SK-N-SH (cell line): Measurements from ENCODE around the gene SH3BP5L. TPM values are rescaled to one million over a fixed set of nuclear protein-coding genes. Genes with fewer than 3 reads are reported as not detected.

ENCODE experiments used
- CTCF ChIA-PET: fragments of 300-600, 350-600 bp; formaldehyde crosslinking; extraction: SDS; loops from one replicate; lab custom pipeline; 2021; lab: Yijun Ruan, JAX
- POLR2A ChIA-PET: fragments of 350-600 bp; sonication (Branson Sonifier 250); formaldehyde crosslinking; extraction: SDS; loops from one replicate; lab custom pipeline; 2020; ENCODE audit warnings: antibody characterized with exemption, inconsistent platforms; lab: Yijun Ruan, JAX
- DNase-seq: peaks from one replicate; pipeline ENCODE4 v3.0.0; 2012
- H2AFZ ChIP-seq: fragments of 200-600 bp; sonication (generic); 2 replicates; pipeline ENCODE4 v1.8.1; 2016; ENCODE audit warnings: antibody characterized with exemption, mild to moderate bottlenecking, low read depth
- H3F3A ChIP-seq: fragments of 200-600 bp; sonication (generic); replicated peaks from 2 replicates; pipeline ENCODE3; 2016; ENCODE audit warnings: antibody characterized with exemption, mild to moderate bottlenecking; ENCODE audit not compliant: insufficient read depth
- H3K27ac ChIP-seq, 2 experiments: fragments of 200-500 bp in 1 of 2; fragments of 200-600 bp in 1 of 2; sonication (Bioruptor generic) in 1 of 2; sonication (generic), shearing (Covaris generic) in 1 of 2; 2 replicates each; pipeline versions ENCODE4 v1.5.1 to v1.6.1; 2014 to 2016; ENCODE audit warnings: low read depth in 2 of 2, inconsistent platforms in 1 of 2, low read length in 1 of 2, mild to moderate bottlenecking in 1 of 2, mixed read lengths in 1 of 2
- H3K27me3 ChIP-seq: fragments of 200-600 bp; sonication (generic), shearing (Covaris generic); 2 replicates; pipeline ENCODE4 v1.6.1; 2016; ENCODE audit warnings: mixed run types; ENCODE audit not compliant: insufficient read depth
- H3K36me3 ChIP-seq, 2 experiments: fragments of 200-500 bp in 1 of 2; fragments of 200-600 bp in 1 of 2; sonication (Bioruptor generic) in 1 of 2; sonication (generic) in 1 of 2; replicated peaks in 1 of 2; 2 replicates each; pipeline versions ENCODE3 to v1.5.1; 2014 to 2016; ENCODE audit warnings: low read length in 1 of 2, mild to moderate bottlenecking in 1 of 2; ENCODE audit not compliant: insufficient read depth in 2 of 2, control insufficient read depth in 1 of 2
- H3K4me1 ChIP-seq, 2 experiments: fragments of 200-500 bp in 1 of 2; fragments of 200-600 bp in 1 of 2; sonication (Bioruptor generic) in 1 of 2; sonication (generic), shearing (Covaris generic) in 1 of 2; 2 replicates each; pipeline versions ENCODE4 v1.5.1 to v1.6.1; 2014 to 2016; ENCODE audit warnings: low read depth in 1 of 2, low read length in 1 of 2, mixed run types in 1 of 2; ENCODE audit not compliant: insufficient read depth in 2 of 2, control insufficient read depth in 1 of 2
- H3K4me2 ChIP-seq: fragments of 200-600 bp; sonication (generic), shearing (Covaris generic); 2 replicates; pipeline ENCODE4 v1.6.1; 2017; ENCODE audit warnings: mixed run types
- H3K4me3 ChIP-seq, 2 experiments: fragments of 200-500 bp in 1 of 2; fragments of 200-600 bp in 1 of 2; sonication (Bioruptor generic) in 1 of 2; sonication (generic), shearing (Covaris generic) in 1 of 2; 2 replicates each; pipeline versions ENCODE4 v1.5.1 to v1.8.1; 2014 to 2016; ENCODE audit warnings: low read depth in 2 of 2, inconsistent platforms in 1 of 2, low read length in 1 of 2, mild to moderate bottlenecking in 1 of 2, mixed read lengths in 1 of 2, moderate library complexity in 1 of 2
- H3K79me2 ChIP-seq: fragments of 200-600 bp; sonication (generic); 2 replicates; pipeline ENCODE4 v1.8.1; 2017; ENCODE audit warnings: mild to moderate bottlenecking; ENCODE audit not compliant: insufficient read depth
- H3K9ac ChIP-seq: fragments of 200-600 bp; sonication (generic); 2 replicates; pipeline ENCODE4 v1.6.1; 2017; ENCODE audit warnings: mixed run types
- H3K9me2 ChIP-seq: fragments of 200-600 bp; sonication (generic); 2 replicates; pipeline ENCODE4 v1.6.1; 2017; ENCODE audit warnings: mixed run types
- H3K9me3 ChIP-seq: fragments of 200-600 bp; sonication (generic); 2 replicates; pipeline ENCODE4 v1.6.1; 2017; ENCODE audit warnings: mixed run types, mild to moderate bottlenecking, moderate library complexity
- H4K20me1 ChIP-seq: fragments of 200-600 bp; sonication (generic); 2 replicates; pipeline ENCODE4 v1.6.1; 2017; ENCODE audit warnings: mild to moderate bottlenecking, mixed run types; ENCODE audit not compliant: insufficient read depth
- ELF1 ChIP-seq: IDR thresholded peaks from 2 replicates; pipeline ENCODE4 v1.4.0; 2012
- FOXJ3 ChIP-seq: sonication (generic); formaldehyde crosslinking; IDR thresholded peaks from 2 replicates; pipeline ENCODE4 v1.5.1; 2020; ENCODE audit warnings: mild to moderate bottlenecking, missing genetic modification reagents
- GABPA ChIP-seq: IDR thresholded peaks from 2 replicates; pipeline ENCODE4 v1.4.0; 2012; ENCODE audit warnings: low read depth, mild to moderate bottlenecking
- GATA2 ChIP-seq: sonication (generic); formaldehyde crosslinking; IDR thresholded peaks from 2 replicates; pipeline ENCODE4 v1.5.0; 2020; ENCODE audit warnings: mild to moderate bottlenecking, missing genetic modification reagents
- IRF3 ChIP-seq: fragments of 150-350 bp; IDR thresholded peaks from 2 replicates; pipeline ENCODE4 v1.6.1; 2016; ENCODE audit warnings: mild to moderate bottlenecking, low read depth, low read length
- JUND ChIP-seq: IDR thresholded peaks from 2 replicates; pipeline ENCODE4 v1.4.0; 2012
- MXI1 ChIP-seq: IDR thresholded peaks from 2 replicates; pipeline ENCODE4 v1.6.1; 2012; ENCODE audit warnings: mild to moderate bottlenecking, low read depth, low read length, improper control_type of control experiment
- NRF1 ChIP-seq: IDR thresholded peaks from 2 replicates; pipeline ENCODE4 v1.6.1; 2012; ENCODE audit warnings: low read depth, mild to moderate bottlenecking, low read length
- PBX3 ChIP-seq: IDR thresholded peaks from 2 replicates; pipeline ENCODE4; 2012
- TEAD4 ChIP-seq: IDR thresholded peaks from 2 replicates; pipeline ENCODE4 v1.4.0; 2012; ENCODE audit warnings: mild to moderate bottlenecking, borderline replicate concordance; ENCODE audit not compliant: insufficient read depth
- ZBTB33 ChIP-seq: IDR thresholded peaks from 2 replicates; pipeline ENCODE4 v1.4.0; 2012; ENCODE audit warnings: low read depth, borderline replicate concordance
- WGBS: methylation state at CpG from one replicate; pipeline ENCODE4 v1.1.6; 2017; ENCODE audit warnings: low lambda C conversion rate; 5-methylcytosine and 5-hydroxymethylcytosine counted together
- polyA plus RNA-seq, 3 experiments: library from polyadenylated mRNA; depleted of rRNA; stranded (reverse); fragments of >200 nt; gene quantifications; 2 replicates each; pipeline ENCODE4 v1.2.3, GENCODE V29; 2012

Gene SH3BP5L
- polyA plus RNA-seq, 1 of the 3 experiments (the other 2 are of a cell fraction): 32.1 TPM

GRCh38 chr1:248873409-248873992, 47.8 kb upstream of the SH3BP5L start (continued):
- TF ChIP-seq ELF1 (peak; percentile 46; the same call in 1 of the 2 replicates), IRF3 (no peak), NRF1 (no peak), TEAD4 (peak; percentile 93), ZBTB33 (peak; percentile 48; the same call in 1 of the 2 replicates), PBX3 (no peak), GABPA (0 out of 2 replicates have a peak, but pooled peaks have one; percentile 7)
- TF ChIP-seq, all 33 proteins: peak for 18

GRCh38 chr1:248872752-248873408, 47.2 kb upstream of the SH3BP5L start:
- peak; percentile 68 for DNase-seq
- POLR2A ChIA-PET: interaction anchor here (1.2 to 3.1 kb wide), 4 partner anchors 9 to 47 kb away, joined by 3 to 18 read pairs (median 7); partner anchors contain the start of genes SH3BP5L, ZNF672 and ZNF692
- H3K9me2 ChIP-seq: no peaks in the 10 kb centered on the region

More at GRCh38 chr1:248872752-248873408, 47.2 kb upstream of the SH3BP5L start:
- peaks cover 38% of the 10 kb centered on the region for H3F3A ChIP-seq
- no peaks in the 10 kb centered on the region for H3K27me3 ChIP-seq
- TF ChIP-seq MXI1 (peak; percentile 55; the same call in 1 of the 2 replicates), JUND (no peak), FOXJ3 (CRISPR knock-in tag) (peak; percentile 16; the same call in 1 of the 2 replicates), GATA2 (CRISPR knock-in tag) (peak; percentile 71; the same call in 1 of the 2 replicates)
- peak overlapping the region; percentile 95 for H3K4me2 ChIP-seq
- H3K36me3 ChIP-seq: no peaks in the 10 kb centered on the region
- H2AFZ ChIP-seq: peak overlapping the region; percentile 98
- H3K79me2 ChIP-seq: no peaks in the 10 kb centered on the region
- 2% methylated on average over 31 of the region's 31 CpGs for WGBS
- H3K9me3 ChIP-seq: no peaks in the 10 kb centered on the region
- no peaks in the 10 kb centered on the region; the same call in 1 of the 2 replicates for H4K20me1 ChIP-seq
- peak overlapping the region; percentile 97 for H3K9ac ChIP-seq
- CTCF ChIA-PET: interaction anchor here (0.6 to 4.3 kb wide), 6 partner anchors 9 to 1673 kb away, joined by 3 to 19 read pairs (median 5); partner anchors contain the start of genes PGBD2 and ZNF692
- peak overlapping the region; percentile 93 to 99 for H3K27ac ChIP-seq
- H3K4me1 ChIP-seq: peaks cover 0 to 5% of the 10 kb centered on the region in 2 experiments; a peak in 2 of 4 replicates
- peak overlapping the region; percentile 77 to 99 for H3K4me3 ChIP-seq
